Right cardiac atrium (tissue), 5 donors: ENCODE results near the gene ENDOV. TPM values are rescaled to one million over a fixed set of nuclear protein-coding genes. Genes with fewer than 3 reads are reported as not detected.

Experiments used
- ATAC-seq, 2 donors: fragments of 200-7000 bp; cut with Tn5 transposase; one replicate each; pipeline versions ENCODE4 v1.8.0 to v1.9.1; 2020; ENCODE audit warnings: moderate library complexity in 2 of 2, mild to moderate bottlenecking in 1 of 2
- DNase-seq, 3 donors: peaks; one replicate each; pipeline ENCODE4 v3.0.0-alpha.2; 2020
- H3K27ac ChIP-seq: one replicate; pipeline ENCODE4 v1.5.1; 2013; ENCODE audit warnings: mild to moderate bottlenecking, low read length, control low read depth, moderate library complexity
- H3K27me3 ChIP-seq: one replicate; pipeline ENCODE4 v1.6.1; 2013; ENCODE audit not compliant: control insufficient read depth, insufficient read depth
- H3K4me1 ChIP-seq: one replicate; pipeline ENCODE4 v1.6.1; 2013; ENCODE audit warnings: low read length; ENCODE audit not compliant: control insufficient read depth, insufficient read depth
- H3K4me3 ChIP-seq: one replicate; pipeline ENCODE4 v1.5.1; 2013; ENCODE audit warnings: low read length, control low read depth
- H3K9me3 ChIP-seq: one replicate; pipeline ENCODE4 v1.6.1; 2013; ENCODE audit warnings: low read length; ENCODE audit not compliant: control insufficient read depth
- WGBS: extraction: QIAGEN DNeasy Blood & Tissue Kit; methylation state at CpG from one replicate; pipeline ENCODE4 v1.1.7; 2013; 5-methylcytosine and 5-hydroxymethylcytosine counted together
- intact Hi-C, 4 donors: fragments of 100-400 bp; cut with DNase I; formaldehyde crosslinking; loops; one replicate each; pipeline versions ENCODE4 v1.11.0 to v1.14.0; 2022 to 2023
- long read RNA-seq, 4 donors: library from polyadenylated mRNA; unstranded; transcript quantifications; one replicate each; pipeline ENCODE4 v2.0.0, GENCODE V29; 2020 to 2021
- polyA plus RNA-seq: library from polyadenylated mRNA; stranded (reverse); fragments of 200-250 nt; gene quantifications from one replicate; pipeline ENCODE4 v1.2.3, GENCODE V29; 2013
- total RNA-seq, 4 donors: library from RNA; stranded (reverse); fragmentation: NEBNext Ultra II Directional; extraction: Animal tissue kit (Norgen Biotek cat#: 25700); gene quantifications; one replicate each; pipeline ENCODE4 v1.2.1, GENCODE V29; 2021
- donor health status: healthy with polysubstance abuse.
- donor health status: DM: no; HTN: yes; CAD: no.
- donor health status: DM: no; HTN: no; CAD: no.
- donor health status: DM: no; HTN: yes; CAD: no; lungs with severe emphysema.
- donor health status: DM: yes; HTN: yes; CAD: no.

The ENDOV gene
- 10 to 100 TPM in 2 of 4 donors, 1 to 10 TPM in 2; 8.7 to 12.1 (median 10.7) TPM for total RNA-seq
- 7.8 TPM for polyA plus RNA-seq
- long read RNA-seq, donor 1, partial matches to known transcripts, result 1 of 13 reads
- long read RNA-seq, donor 1, other reads (novel, unspliced or antisense), result 10 of 13 reads
- long read RNA-seq, donor 2, partial matches to known transcripts, result 0 of 7 reads
- long read RNA-seq, donor 2, other reads (novel, unspliced or antisense), result 6 of 7 reads
- long read RNA-seq, donor 3, partial matches to known transcripts, result 3 of 21 reads
- long read RNA-seq, donor 3, other reads (novel, unspliced or antisense), result 13 of 21 reads
- long read RNA-seq, donor 4, partial matches to known transcripts, result 0 of 6 reads
- long read RNA-seq, donor 4, other reads (novel, unspliced or antisense), result 6 of 6 reads

- DNase-seq, result peak; percentile 97 to 98 (median 97)
- H3K27me3 ChIP-seq, result no peaks in the 10 kb centered on the region
- H3K4me1 ChIP-seq, result no peaks in the 10 kb centered on the region
- no peaks in the 10 kb centered on the region for H3K9me3 ChIP-seq
- intact Hi-C loops, result no loop called here
- peak; percentile 97 to 98 for ATAC-seq
- H3K4me3 ChIP-seq, result peak within 1 kb of the TSS; percentile 70
- under 1% methylated on average over 97 of the region's 97 CpGs for WGBS
- peak within 1 kb of the TSS; percentile 87 for H3K27ac ChIP-seq
Measured at GRCh38 chr17:80414803-80415625, at the start of gene ENDOV. Gene ENDOV, plus strand, starts transcription at chr17:80415167. Its CDS starts 28 bp downstream, at chr17:80415195.

GRCh38 chr17:80365983-80366382 lies 49.0 kb upstream of the ENDOV start:
- 85% methylated on average over 11 of the region's 11 CpGs for WGBS
- DNase-seq, result no peak
- intact Hi-C loops, result no loop called here

GRCh38 chr17:80367503-80367902 lies 47.5 kb upstream of the ENDOV start:
- Histone ChIP-seq H3K27ac (no peak overlapping the region), H3K9me3 (no peaks in the 10 kb centered on the region), H3K4me3 (no peak overlapping the region), H3K4me1 (no peaks in the 10 kb centered on the region), H3K27me3 (no peaks in the 10 kb centered on the region)
- intact Hi-C loops, result no loop called here
- WGBS, result 89% methylated on average over 17 of the region's 17 CpGs
- no peak for ATAC-seq
- no peak for DNase-seq

More at GRCh38 chr17:80365983-80366382, 49.0 kb upstream of the ENDOV start:
- no peaks in the 10 kb centered on the region for H3K27me3 ChIP-seq
- no peak for ATAC-seq
- no peak overlapping the region for H3K4me3 ChIP-seq
- H3K4me1 ChIP-seq, result no peaks in the 10 kb centered on the region
- no peaks in the 10 kb centered on the region for H3K9me3 ChIP-seq
- no peak overlapping the region for H3K27ac ChIP-seq

GRCh38 chr17:80371196-80371595 lies 43.8 kb upstream of the ENDOV start:
- DNase-seq, result no peak
- 93% methylated on average over 5 of the region's 5 CpGs for WGBS

GRCh38 chr17:80372456-80372855 lies 42.5 kb upstream of the ENDOV start:
- H3K27ac ChIP-seq, result no peak overlapping the region
- H3K4me1 ChIP-seq, result no peaks in the 10 kb centered on the region
- intact Hi-C loops, result no loop called here
- no peaks in the 10 kb centered on the region for H3K27me3 ChIP-seq
- 89% methylated on average over 11 of the region's 11 CpGs for WGBS
- no peak overlapping the region for H3K4me3 ChIP-seq
- H3K9me3 ChIP-seq, result no peaks in the 10 kb centered on the region
- no peak for ATAC-seq
- DNase-seq, result no peak

More at GRCh38 chr17:80371196-80371595, 43.8 kb upstream of the ENDOV start:
- ATAC-seq, result no peak
- Histone ChIP-seq H3K4me3 (no peak overlapping the region), H3K9me3 (no peaks in the 10 kb centered on the region), H3K27me3 (no peaks in the 10 kb centered on the region), H3K27ac (no peak overlapping the region), H3K4me1 (no peaks in the 10 kb centered on the region)
- intact Hi-C loops, result no loop called here

- DNase-seq, result no peak
- 90% methylated on average over 18 of the region's 18 CpGs for WGBS
- H3K9me3 ChIP-seq, result no peaks in the 10 kb centered on the region
- H3K27me3 ChIP-seq, result no peaks in the 10 kb centered on the region
- no peak overlapping the region for H3K4me3 ChIP-seq
- peak in 1 of 2 donors; percentile 38 for ATAC-seq
- no peak overlapping the region for H3K27ac ChIP-seq
- intact Hi-C loops, result no loop called here
- H3K4me1 ChIP-seq, result no peaks in the 10 kb centered on the region
Measured at GRCh38 chr17:80372922-80373570, 41.9 kb upstream of the ENDOV start.

GRCh38 chr17:80374039-80374731 lies 40.8 kb upstream of the ENDOV start:
- H3K9me3 ChIP-seq, result no peaks in the 10 kb centered on the region
- ATAC-seq (no peak), DNase-seq (no peak)
- H3K4me1 ChIP-seq, result no peaks in the 10 kb centered on the region
- H3K4me3 ChIP-seq, result no peak overlapping the region
- no peaks in the 10 kb centered on the region for H3K27me3 ChIP-seq
- WGBS, result 94% methylated on average over 22 of the region's 22 CpGs
- no peak overlapping the region for H3K27ac ChIP-seq
- intact Hi-C loops, result no loop called here

- 81% methylated on average over 14 of the region's 14 CpGs for WGBS
- H3K4me3 ChIP-seq, result no peak overlapping the region
- ATAC-seq (no peak), DNase-seq (no peak)
- no peaks in the 10 kb centered on the region for H3K27me3 ChIP-seq
- no peak overlapping the region for H3K27ac ChIP-seq
- no peaks in the 10 kb centered on the region for H3K4me1 ChIP-seq
- intact Hi-C loops, result no loop called here
- no peaks in the 10 kb centered on the region for H3K9me3 ChIP-seq
Measured at GRCh38 chr17:80374732-80375585, 40.0 kb upstream of the ENDOV start.

- WGBS, result 85% methylated on average over 4 of the region's 4 CpGs
Measured at GRCh38 chr17:80376531-80376930, 38.4 kb upstream of the ENDOV start.

GRCh38 chr17:80377798-80378197 lies 37.2 kb upstream of the ENDOV start:
- DNase-seq, result no peak
- H3K27ac ChIP-seq, result no peak overlapping the region
- no peak overlapping the region for H3K4me3 ChIP-seq
- H3K9me3 ChIP-seq, result no peaks in the 10 kb centered on the region
- no peak for ATAC-seq
- intact Hi-C loops, result no loop called here
- H3K4me1 ChIP-seq, result no peaks in the 10 kb centered on the region
- no peaks in the 10 kb centered on the region for H3K27me3 ChIP-seq
- WGBS, result 94% methylated on average over 9 of the region's 9 CpGs

More at GRCh38 chr17:80376531-80376930, 38.4 kb upstream of the ENDOV start:
- Histone ChIP-seq H3K4me1 (no peaks in the 10 kb centered on the region), H3K4me3 (no peak overlapping the region), H3K9me3 (no peaks in the 10 kb centered on the region), H3K27ac (no peak overlapping the region), H3K27me3 (no peaks in the 10 kb centered on the region)
- no peak for DNase-seq
- no peak for ATAC-seq
- intact Hi-C loops, result no loop called here
